ENCODE measurements around the gene KIN.
"Not testable (repeated sequence)": the region's sequence is repeated elsewhere in the genome, so short reads cannot be mapped to it uniquely, and the experiment has no call there.

KIN gene

DNA sequence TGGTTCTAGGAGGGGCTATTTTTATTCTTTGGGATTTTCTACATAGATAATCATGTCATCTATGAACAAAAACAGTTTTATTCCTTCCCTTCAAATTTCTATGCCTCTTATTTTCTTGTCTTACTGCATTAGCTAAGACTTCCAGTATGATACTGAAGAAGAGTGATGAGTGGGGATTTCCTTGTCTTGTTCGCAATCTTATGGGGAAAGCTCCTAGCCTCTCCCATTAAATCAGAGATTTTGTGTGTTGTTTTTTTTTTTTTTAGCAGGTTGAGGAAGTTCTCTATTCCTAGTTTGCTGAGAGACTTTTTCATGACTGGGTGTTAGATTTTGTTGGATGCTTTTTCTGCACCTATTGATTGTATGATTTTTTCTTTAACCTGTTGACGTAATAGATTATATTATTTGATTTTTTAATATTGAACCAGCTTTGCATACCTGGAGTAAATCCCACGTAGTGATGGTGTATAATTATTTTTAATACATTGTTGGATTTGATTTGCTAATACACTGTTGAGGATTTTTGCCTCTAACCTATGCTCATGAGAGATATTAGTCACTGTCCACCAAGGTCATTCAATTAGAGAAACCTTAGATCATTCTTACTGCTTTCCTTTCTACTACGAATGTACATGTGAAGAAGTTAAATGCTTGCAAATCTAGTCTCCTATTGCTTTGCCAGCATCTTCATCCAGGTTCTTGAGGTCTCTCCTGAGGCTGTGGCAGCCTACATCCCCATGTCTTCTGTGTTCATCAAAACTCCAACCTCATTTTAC, 6.6 kb upstream of the KIN start:
- no peak for DNase-seq (ENCODE audit: low read depth)

DNA sequence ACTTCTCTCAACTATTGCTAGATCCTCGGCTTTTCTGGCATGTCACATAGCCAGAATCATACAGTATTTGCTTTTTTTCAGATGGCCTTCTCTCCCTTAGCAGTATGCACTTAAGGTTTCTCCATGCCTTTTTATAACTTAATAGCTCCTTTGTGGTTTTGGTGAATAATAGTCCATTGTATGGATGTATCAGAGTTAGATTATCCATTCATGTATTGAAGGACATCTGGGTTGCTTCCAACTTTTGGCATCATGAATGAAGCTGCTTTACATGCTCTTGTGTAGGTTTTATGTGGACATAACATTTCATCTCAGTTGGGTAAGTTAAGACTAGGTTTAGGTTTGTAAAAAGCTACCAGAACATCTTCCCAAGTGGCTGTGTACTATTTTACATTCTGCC, 4.7 kb upstream of the KIN start:
- no peak for DNase-seq (ENCODE audit: low read depth)

DNA sequence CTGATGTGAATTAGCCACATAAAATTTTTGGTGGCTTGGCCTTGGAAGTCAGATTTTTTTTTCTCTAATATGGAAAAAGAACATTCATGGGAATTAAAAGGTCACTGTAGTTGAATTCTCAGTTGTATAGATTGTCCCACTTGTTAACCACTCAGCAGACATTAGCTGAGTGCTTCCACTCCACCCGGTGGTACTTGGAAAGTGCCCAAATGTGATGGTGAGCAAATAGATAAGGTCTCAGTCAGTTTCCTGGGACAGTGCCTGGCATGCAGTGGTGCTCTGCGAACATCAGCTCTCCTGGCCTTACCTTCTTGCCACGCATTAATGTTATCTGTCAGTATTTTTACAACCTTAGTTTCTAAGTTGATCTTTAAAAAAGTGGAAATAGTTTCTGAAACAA, 1.6 kb upstream of the KIN start:
- no peak for DNase-seq (ENCODE audit: low read depth)

- DNase-seq (ENCODE audit: low read depth): no peak
These were observed 970 bp upstream of the KIN start for GRCh38 chr10:7788639-7789286.

- no peak for DNase-seq (ENCODE audit: low read depth)
These were observed 490 bp downstream of the KIN start for GRCh38 chr10:7787150-7787856.

DNA sequence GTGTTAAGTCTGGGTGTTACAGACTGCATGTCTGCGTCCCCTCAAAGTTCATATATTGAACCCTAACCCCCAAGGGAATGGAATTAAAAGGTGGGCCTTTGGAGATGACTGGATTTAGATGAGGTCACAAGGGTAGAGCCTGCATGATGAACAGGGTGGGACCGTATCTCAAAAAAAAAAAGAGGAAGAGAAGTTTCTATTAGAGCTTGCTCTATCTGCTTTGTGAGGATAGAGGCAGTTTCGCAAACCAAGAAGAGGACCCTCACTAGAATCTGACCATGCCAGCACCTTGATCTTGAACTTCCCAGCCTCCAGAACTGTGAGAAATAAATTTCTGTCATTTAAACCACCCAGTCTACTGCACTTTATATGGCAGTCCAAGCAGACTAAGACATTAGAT, 1.4 kb downstream of the KIN start:
- DNase-seq (ENCODE audit: low read depth): no peak

- not testable (repeated sequence) for DNase-seq (ENCODE audit: low read depth)
These were observed 5.6 kb downstream of the KIN start for GRCh38 chr10:7782194-7782593.

DNA sequence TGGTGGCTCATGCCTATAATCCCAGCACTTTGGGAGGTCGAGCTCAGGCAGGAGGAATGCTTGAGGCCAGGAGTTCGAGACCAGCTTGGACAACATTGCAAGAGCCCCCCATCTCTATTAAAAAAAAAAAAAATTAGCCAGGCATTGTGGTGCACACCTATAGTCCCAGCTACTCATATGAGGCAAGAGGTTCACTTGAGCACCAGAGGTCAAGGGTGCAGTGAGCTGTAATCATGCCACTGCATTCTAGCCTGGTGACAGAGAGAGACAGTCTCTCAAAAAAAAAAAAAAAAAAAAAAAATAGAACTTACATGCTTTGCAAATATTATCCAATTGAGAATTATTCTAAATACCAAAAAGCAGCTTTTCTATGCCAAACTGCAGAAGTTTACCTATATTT, 11.0 kb downstream of the KIN start:
- DNase-seq (ENCODE audit: low read depth): no peak

DNA sequence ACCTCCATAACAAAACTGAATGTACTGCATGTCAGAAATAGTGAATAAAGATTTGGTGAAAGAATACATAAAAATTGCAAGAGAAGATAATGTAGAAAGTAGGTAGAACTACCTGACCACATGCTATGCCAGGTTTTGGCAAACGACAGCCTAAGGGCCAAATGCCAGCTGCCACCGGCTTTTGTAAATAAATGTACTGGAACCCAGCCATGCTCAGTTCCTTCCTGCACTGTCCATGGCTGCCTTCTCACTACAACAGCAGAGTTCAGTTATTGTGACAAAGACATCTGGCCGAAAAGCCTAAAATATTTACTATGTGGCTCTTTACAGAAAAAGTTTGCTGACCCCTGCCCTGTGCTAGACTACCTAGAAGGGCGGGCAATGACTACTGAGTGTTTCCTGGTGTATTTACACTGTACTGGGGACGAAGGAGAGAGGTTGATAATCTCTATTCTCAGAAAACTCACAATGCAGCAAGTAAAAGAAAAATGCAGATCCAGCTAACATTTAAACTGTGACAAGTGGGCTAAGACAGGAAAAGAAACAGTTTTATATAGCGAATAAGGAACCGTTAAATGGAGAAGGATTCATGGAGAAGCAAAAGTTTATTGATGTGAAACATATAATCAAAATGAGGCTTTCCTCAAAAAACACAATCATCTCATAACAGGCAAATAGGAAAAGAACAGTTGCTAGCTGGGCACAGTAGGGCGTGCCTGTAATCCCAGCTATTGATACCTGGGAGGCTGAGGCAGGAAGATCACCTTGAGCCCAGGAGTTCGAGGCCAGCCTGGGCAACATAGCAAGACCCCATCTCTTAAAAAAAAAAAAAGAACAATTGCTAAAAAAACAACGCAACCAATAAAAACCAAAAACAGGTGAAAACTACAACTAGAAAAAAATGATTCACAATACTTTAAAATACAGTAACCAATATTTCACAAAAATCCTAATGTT, 13.7 kb downstream of the KIN start:
- DNase-seq (ENCODE audit: low read depth): no peak

GRCh38 chr10:7768417-7768816, 19.4 kb downstream of the KIN start:
- DNase-seq (ENCODE audit: low read depth): no peak

DNA sequence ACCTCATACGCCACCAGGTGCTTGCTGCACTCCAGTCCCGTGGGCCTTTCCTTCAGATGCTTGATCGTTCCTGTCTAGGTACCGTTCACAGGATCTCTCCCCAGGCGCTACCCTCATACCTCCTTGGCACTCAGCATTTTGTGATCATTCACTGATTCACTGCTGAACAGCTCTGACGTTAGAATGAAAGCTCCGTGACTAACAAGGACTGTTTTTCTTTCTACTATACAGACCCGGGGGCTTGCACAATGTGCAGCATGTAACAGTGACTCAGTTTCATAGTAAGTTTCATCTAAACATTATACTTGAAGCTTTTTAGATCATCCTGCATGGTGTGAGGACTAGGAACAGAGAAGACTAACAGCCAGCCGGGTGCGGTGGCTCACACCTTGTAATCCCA, 20.6 kb downstream of the KIN start:
- peak; percentile 16 for DNase-seq (ENCODE audit: low read depth)

DNA sequence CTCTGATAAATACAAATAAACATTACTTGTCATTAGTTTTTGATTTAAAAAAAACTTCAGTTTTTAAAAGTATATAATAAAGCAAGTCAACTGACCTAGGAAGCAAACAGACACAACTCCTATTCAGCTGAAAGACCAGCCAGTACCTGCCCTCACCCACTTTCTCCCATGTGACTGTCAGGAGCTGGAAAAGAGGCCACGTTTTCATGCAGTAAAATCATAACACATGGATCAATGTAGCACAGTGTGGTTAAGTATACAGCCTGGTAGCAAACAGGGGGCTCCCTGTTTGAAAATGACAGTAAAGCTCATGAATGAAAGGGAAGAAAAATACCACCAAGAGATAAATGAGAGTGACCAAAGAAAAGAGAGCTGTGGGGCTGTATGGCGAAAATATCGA, 21.6 kb downstream of the KIN start:
- DNase-seq (ENCODE audit: low read depth): no peak

DNA sequence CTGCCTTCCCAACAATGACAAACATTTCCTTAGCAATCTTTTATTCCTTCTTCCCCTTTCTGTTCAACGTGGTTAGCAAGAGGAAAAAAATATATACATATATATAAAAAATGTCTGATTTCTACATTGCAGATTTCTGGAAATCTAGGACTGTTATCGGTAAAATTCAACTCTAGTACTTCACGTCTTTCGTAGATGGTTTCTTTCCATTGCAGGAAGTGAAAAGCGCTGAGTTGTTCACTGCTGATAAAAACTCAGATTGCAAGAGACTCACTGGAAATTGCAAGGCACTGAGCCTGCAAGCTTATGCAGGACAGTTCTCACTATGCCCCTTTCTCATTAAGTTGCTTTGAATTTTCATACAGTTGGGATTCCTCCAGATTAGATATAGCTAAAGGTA, 23.9 kb downstream of the KIN start:
- DNase-seq (ENCODE audit: low read depth): no peak

GRCh38 chr10:7756360-7756992, 31.3 kb downstream of the KIN start:
- no peak for DNase-seq (ENCODE audit: low read depth)

DNA sequence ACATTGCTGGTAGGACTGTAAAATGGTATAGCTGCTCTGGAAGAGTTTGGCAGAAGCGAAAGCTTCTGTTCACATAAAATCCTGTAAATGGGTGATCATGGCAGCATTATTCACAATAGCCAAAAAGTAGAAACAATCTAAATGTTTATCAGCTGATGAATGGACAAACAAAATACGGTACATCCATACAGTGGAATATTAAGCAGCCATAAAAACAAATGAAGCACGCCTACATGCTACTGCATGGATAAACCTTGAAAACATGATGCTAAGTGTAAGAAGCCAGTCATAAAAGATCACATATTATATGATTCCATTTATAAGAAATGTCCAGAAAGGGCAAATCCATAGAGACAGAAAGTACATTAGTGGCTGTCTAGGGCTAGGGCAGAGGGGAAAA, 32.7 kb downstream of the KIN start:
- DNase-seq (ENCODE audit: low read depth): no peak

DNA sequence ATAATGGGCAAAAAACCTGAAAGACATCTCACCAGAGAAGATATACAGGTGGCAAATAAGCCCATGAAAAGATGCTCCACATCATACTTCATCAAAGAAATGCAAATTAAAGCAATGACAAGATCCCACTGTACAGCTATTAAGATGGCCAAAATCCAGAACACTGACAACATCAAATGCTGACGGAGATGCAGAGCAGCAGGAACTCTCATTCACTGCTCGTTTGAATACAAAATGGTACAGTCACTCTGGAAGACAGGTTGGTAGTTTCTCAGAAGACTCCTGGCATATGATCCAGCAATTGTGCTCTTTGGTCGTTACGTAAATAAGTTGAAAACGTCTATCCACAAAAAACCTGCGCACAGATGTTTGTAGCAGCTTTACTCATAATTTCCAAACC, 35.5 kb downstream of the KIN start:
- no peak for DNase-seq (ENCODE audit: low read depth)

DNA sequence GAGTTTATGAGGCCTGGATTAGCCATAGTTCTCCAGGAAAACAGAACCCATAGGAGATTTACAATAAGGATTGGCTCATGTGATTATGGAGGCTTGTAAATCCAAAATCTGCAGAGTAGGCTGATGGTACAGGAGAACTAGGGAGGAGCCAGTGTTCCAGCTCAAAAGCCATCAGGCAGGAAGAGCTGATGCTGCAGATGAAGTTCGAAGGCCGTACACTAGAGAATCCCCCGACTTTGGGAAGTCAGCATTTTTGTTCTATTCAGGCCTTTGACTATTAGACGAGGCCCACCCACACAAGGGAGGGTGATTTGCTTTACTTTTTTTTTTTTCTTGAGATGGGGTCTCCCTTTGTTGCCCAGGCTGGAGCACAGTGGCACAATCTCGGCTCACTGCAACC, 37.6 kb downstream of the KIN start:
- DNase-seq (ENCODE audit: low read depth): no peak

GRCh38 chr10:7748637-7749036, 39.2 kb downstream of the KIN start:
- not testable (repeated sequence) for DNase-seq (ENCODE audit: low read depth)

- DNase-seq (ENCODE audit: low read depth): no peak
These were observed 43.5 kb downstream of the KIN start for GRCh38 chr10:7744307-7744706.

GRCh38 chr10:7738536-7739407, 49.0 kb downstream of the KIN start:
- no peak for DNase-seq (ENCODE audit: low read depth)

DNA sequence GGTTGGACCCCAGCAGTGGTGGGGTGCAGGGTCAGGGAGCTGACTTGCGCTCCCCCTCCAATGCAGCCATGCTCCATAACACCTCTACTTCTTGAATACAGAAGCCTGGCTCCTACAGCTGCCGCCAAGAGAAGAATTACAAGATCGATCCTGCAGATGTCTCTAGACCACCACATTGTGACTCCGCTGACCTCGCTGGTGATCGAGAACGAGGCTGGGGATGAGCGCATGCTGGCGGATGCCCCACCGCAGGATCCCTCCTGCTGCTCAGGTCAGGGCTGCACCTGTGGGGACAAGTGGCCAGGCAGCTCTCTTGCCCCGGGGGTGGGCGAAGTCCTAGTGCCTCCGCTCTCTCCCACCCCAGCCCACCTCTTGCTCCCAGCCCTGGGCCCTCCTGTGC, 53.0 kb downstream of the KIN start:
- no peak for DNase-seq (ENCODE audit: low read depth)

Measured in HS-5 (cell line).